HG03571 (cell line): ENCODE measurements around the gene RNASE8.
"Not testable (repeated sequence)": the region's sequence is repeated elsewhere in the genome, so short reads cannot be mapped to it uniquely, and the experiment has no call there.

Experiments used
- ATAC-seq: cut with Tn5 transposase; IDR thresholded peaks from one replicate; pipeline ENCODE4 v1.9.1; 2021; ENCODE audit not compliant: unreplicated experiment

RNASE8 gene

GRCh38 chr14:21029917-21030316 is 27.7 kb upstream of the RNASE8 start, which contains the start of gene TPPP2:
TSS of gene TPPP2 (plus strand) at chr14:21030217. CDS start at chr14:21030582, 365 bp downstream.
- no peak for ATAC-seq

- no peak for ATAC-seq
Measured at GRCh38 chr14:21030531-21030930, 27.1 kb upstream of the RNASE8 start.

GRCh38 chr14:21032326-21033132 is 25.1 kb upstream of the RNASE8 start:
- no peak for ATAC-seq

GRCh38 chr14:21033133-21033698 is 24.4 kb upstream of the RNASE8 start:
- ATAC-seq = no peak

DNA sequence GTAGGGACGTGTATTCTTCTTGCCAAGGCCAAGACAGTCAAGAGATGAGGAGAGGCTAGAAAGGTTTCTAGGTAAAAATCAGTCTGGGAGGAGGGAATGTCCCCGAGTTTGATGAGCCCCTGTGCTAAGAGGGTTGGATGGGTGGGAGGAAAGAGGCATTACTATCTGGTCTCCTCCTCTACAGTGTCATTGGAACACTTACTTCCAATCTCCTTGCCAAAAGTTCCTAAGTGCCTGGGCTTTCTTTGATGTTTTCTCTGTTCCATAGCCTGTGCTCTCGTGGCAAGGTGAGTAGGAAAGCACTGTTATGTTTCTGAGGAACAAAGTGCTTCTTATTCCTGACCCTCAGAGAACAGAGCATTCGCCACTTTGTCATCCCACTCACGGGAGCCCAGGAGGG is 22.9 kb upstream of the RNASE8 start, which contains the start of gene RNASE13:
RNASE13 (minus strand) TSS at position 101 of the 400 bp plus-strand sequence. CDS start 519 bp downstream, outside the sequence.
- ATAC-seq = no peak

DNA sequence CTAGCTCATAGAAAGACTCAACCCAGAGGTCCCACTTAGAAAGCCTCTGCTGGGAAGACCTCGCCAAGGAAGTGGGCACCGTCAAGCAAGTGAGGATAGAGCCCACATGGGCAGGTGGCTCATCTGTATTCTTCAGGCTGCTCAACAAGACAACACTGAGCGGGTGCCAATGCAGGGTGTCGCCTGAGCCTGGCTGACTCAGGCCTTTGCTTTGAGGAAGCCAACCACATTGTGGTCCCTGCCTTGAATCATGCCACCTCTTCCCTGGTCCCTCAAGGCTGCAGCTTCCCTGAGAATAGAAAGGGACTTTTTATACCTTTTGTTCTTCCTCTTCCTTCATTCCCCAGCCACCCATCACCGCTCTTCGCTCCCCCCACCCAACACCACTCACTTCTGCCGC is 20.9 kb upstream of the RNASE8 start:
- no peak for ATAC-seq

GRCh38 chr14:21037156-21037555 is 20.5 kb upstream of the RNASE8 start:
- no peak for ATAC-seq

DNA sequence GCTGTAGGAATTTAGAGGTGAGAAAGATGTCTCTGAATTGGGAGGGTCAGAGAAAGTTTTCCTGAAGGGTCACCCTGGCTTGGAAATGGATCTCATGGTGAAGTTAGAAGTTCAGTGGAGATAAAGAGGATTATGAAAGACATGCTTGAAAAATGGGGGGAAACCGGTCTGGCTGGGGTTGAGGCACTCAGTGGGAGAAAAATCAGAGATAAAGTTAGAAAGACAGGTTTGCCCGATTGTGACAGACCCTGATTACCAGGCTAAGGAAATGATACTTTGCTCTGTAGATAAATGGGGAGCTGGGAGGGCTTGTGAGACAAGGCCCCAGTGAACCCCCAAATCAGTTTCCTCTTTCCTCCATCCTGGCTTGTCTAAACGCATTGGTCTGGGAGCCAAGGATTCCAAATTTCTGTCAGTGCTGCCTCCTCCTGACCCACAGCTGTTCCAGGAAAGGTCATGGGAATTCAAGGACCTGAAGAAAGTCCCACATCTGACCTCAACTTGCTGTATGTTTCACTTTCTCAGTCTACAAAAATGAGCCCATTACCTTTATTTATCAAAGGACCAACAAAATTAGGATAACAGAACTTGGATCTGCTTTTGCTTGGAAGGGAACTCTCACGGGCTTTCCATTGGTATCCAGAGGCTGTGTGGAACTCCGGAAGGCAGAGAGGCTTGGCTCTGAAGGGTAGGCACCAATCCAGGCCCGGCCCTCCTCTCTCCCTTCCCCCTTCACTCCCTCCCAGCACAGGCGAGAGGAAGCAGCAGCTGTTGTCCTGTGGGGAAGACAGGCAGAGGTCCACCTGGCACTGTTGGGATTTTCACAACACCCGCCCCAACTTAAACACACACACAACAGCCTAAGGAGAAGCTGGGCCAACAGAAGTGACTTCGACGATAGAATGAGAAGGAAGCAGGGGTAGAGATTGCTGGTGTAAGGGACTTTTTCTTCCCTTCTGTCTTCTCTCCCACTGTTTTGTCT is 18.9 kb upstream of the RNASE8 start:
- no peak for ATAC-seq

- no peak for ATAC-seq
Measured at GRCh38 chr14:21039585-21040369, 17.8 kb upstream of the RNASE8 start.

DNA sequence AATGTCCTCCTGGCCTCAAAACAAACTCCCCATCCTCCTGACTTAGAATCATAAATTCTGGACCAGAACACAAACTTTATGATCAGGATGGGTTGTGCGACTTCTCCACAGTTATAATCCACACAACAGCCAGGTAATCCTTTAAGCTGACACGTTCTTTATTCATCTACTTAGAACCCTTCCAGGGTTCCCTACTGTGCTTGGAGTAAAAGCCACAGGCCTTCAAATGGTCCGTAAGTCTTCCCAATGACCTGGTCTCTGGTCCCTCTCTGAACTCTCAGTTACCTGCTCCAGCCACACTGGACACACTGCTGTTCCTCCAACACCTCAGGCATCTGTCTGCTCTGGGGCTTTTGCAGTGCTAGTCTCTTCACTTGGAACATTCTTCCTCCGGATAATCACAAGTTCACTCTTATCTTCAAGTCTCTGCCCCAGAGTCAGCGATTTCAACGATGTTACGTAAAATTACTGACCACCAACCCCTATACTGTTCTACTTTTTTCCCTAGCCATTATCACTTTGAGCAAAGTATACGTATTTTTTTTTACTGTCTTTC is 17.2 kb upstream of the RNASE8 start:
- no peak for ATAC-seq

DNA sequence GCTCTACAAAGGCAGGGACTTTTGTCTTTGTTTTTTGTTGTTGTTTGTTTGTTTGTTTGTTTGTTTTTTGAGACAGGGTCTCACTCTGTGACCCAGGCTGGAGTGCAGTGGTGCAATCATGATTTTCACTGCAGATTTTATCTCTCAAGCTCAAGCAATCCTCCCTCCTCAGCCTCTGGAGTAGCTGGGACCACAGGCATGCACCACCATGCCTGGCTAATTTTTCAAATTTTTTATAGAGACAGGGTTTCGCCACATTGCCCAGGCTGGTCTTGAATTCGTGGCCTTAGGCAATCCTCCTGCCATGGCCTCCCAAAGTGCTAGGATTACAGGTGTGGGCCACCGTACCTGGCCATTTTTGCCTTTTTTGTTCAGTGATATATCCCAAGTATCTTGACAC is 16.7 kb upstream of the RNASE8 start:
- not testable (repeated sequence) for ATAC-seq

DNA sequence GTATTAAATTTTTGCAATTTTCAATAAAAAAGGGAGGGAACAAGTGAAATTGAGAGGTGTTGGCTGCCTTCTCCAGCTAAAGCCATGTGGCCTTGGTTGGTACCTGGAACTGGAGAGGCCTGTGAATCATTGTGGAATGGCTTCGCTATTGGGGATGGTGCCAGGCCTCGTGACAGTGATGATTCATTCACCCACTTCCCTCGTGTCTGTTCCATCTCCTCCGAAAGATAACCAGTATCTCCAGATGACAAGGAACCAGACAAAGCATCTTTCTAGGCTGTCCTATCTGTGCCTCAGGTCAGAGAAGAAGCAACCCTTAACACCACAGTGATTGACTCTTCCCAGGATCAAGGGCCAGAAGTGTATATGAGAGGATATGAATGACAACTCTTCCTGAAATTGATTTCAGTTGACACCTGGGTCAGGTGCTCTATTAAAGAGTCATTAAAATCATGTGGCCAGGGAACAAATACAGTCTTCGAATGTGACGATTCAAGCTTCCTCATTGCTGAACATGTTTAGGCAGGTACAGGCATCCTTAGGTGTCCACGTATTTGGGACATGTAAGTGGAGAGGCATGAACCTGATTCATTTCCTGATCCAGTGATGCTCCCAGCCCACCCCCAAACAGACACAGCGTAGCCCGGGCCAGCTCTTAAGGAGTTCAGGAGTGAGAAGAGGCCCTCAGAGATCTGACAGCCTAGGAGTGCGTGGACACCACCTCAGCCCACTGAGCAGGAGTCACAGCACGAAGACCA is 15.8 kb upstream of the RNASE8 start, which contains the start of gene RNASE7:
RNASE7 (plus strand) TSS at position 687 of the 758 bp plus-strand sequence. CDS start 631 bp downstream, outside the sequence.
- ATAC-seq = no peak

DNA sequence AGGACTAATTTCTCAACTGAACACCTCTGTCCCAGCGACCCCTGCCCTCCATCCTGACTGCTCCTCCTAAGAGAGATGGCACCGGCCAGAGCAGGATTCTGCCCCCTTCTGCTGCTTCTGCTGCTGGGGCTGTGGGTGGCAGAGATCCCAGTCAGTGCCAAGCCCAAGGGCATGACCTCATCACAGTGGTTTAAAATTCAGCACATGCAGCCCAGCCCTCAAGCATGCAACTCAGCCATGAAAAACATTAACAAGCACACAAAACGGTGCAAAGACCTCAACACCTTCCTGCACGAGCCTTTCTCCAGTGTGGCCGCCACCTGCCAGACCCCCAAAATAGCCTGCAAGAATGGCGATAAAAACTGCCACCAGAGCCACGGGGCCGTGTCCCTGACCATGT is 14.7 kb upstream of the RNASE8 start:
- no peak for ATAC-seq

- no peak for ATAC-seq
Measured at GRCh38 chr14:21043387-21043973, 14.1 kb upstream of the RNASE8 start.

GRCh38 chr14:21043974-21044618 is 13.5 kb upstream of the RNASE8 start:
- no peak for ATAC-seq

DNA sequence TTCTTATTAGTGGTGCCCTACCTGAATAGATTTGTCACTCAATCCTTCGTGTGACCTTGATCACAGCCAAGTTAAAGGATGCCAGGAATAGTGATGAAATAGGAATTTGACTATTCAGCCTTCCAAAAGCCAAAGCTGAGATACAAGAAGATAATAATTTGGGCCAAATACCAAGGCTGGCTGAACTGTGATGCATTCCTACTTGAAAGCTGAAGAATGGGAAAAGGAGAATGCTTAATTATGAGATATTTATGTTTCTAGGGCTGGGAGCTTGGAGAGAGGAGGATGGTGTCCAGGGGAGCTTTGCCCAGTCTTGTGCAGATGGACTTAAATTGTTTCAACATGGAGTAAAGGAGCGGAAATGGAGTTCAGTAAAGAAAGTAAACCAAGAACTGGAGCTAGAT is 10.2 kb upstream of the RNASE8 start:
- ATAC-seq = no peak

- ATAC-seq = no peak
Measured at GRCh38 chr14:21048638-21049037, 9.0 kb upstream of the RNASE8 start.

GRCh38 chr14:21049271-21049673 is 8.3 kb upstream of the RNASE8 start:
- ATAC-seq = no peak
